Naive thymus-derived CD4-positive, alpha-beta T cell (primary cell): ENCODE data around the gene PLIN5. TPM values are rescaled to one million over a fixed set of nuclear protein-coding genes. Genes with fewer than 3 reads are reported as not detected.

Source experiments
- ATAC-seq: fragments of 150-1000 bp; cut with Tn5 transposase; 2 replicates; pipeline ENCODE4 v1.10.0; 2021; ENCODE audit warnings: mild to moderate bottlenecking, moderate library complexity
- CTCF ChIA-PET: fragments of 350-600 bp; sonication (Branson Sonifier 250); formaldehyde crosslinking; loops from one replicate; lab custom pipeline; 2021; ENCODE audit warnings: antibody characterized with exemption; lab: Charles Lee
- POLR2A ChIA-PET: fragments of 350-600 bp; sonication (Branson Sonifier 250); formaldehyde crosslinking; loops from one replicate; lab custom pipeline; 2021; ENCODE audit warnings: antibody characterized with exemption, inconsistent platforms; lab: Charles Lee
- DNase-seq, 9 donors: peaks; one replicate each; pipeline versions ENCODE4 v3.0.0 to v3.0.0-alpha.2; 2020 to 2022; ENCODE audit warnings: mixed read lengths in 1 of 9
- H3K27ac ChIP-seq: one replicate; pipeline ENCODE4 v1.7.0; 2013; ENCODE audit warnings: mild to moderate bottlenecking, low read depth, low read length, moderate library complexity
- H3K27me3 ChIP-seq, 2 donors: one replicate each; pipeline ENCODE4 v1.7.0; 2013; ENCODE audit warnings: low read length in 2 of 2, mild to moderate bottlenecking in 2 of 2, moderate library complexity in 2 of 2; ENCODE audit not compliant: control insufficient read depth in 2 of 2, insufficient read depth in 2 of 2
- H3K36me3 ChIP-seq, 3 experiments: 1 replicate in 2 of 3; 2 replicates in 1 of 3; pipeline ENCODE4 v1.7.0; 2013; ENCODE audit warnings: low read length in 3 of 3, mild to moderate bottlenecking in 3 of 3, moderate library complexity in 1 of 3; ENCODE audit not compliant: insufficient read depth in 3 of 3, control insufficient read depth in 2 of 3
- H3K4me1 ChIP-seq, 2 donors: one replicate each; pipeline ENCODE4 v1.7.0; 2013; ENCODE audit warnings: low read length in 2 of 2, mild to moderate bottlenecking in 2 of 2, moderate library complexity in 1 of 2; ENCODE audit not compliant: control insufficient read depth in 2 of 2, insufficient read depth in 2 of 2
- H3K4me3 ChIP-seq: 2 replicates; pipeline ENCODE4 v1.7.0; 2013; ENCODE audit warnings: mild to moderate bottlenecking, low read length
- H3K9me3 ChIP-seq, 3 experiments: 1 replicate in 2 of 3; 2 replicates in 1 of 3; pipeline ENCODE4 v1.7.0; 2013; ENCODE audit warnings: low read length in 3 of 3; ENCODE audit not compliant: control insufficient read depth in 2 of 3
- H3K27ac Mint-ChIP-seq, 9 donors: one replicate each; pipeline ENCODE4 v1.8.0; 2020 to 2022; ENCODE audit warnings: mixed read lengths in 9 of 9, mild to moderate bottlenecking in 8 of 9, moderate library complexity in 5 of 9, inconsistent platforms in 2 of 9
- H3K27me3 Mint-ChIP-seq, 5 donors: one replicate each; pipeline ENCODE4 v1.8.0; 2021 to 2022; ENCODE audit warnings: mixed read lengths in 5 of 5, mild to moderate bottlenecking in 1 of 5
- H3K36me3 Mint-ChIP-seq, 5 donors: one replicate each; pipeline ENCODE4 v1.8.0; 2020 to 2022; ENCODE audit warnings: mixed read lengths in 5 of 5, mild to moderate bottlenecking in 3 of 5, inconsistent platforms in 1 of 5
- H3K4me1 Mint-ChIP-seq, 7 donors: one replicate each; pipeline ENCODE4 v1.8.0; 2020 to 2022; ENCODE audit warnings: mixed read lengths in 7 of 7, mild to moderate bottlenecking in 3 of 7, inconsistent platforms in 1 of 7
- H3K4me3 Mint-ChIP-seq, 10 donors: one replicate each; pipeline ENCODE4 v1.8.0; 2020 to 2022; ENCODE audit warnings: mild to moderate bottlenecking in 10 of 10, mixed read lengths in 10 of 10, moderate library complexity in 6 of 10, inconsistent platforms in 2 of 10
- H3K9me3 Mint-ChIP-seq, 11 donors: one replicate each; pipeline ENCODE4 v1.8.0; 2020 to 2022; ENCODE audit warnings: mixed read lengths in 11 of 11, mild to moderate bottlenecking in 4 of 11, inconsistent platforms in 1 of 11, moderate library complexity in 1 of 11
- intact Hi-C, 2 donors: fragments of 100-400 bp; cut with micrococcal nuclease; formaldehyde crosslinking; loops; one replicate each; pipeline ENCODE4 v1.15.1; 2023
- polyA plus RNA-seq, 2 donors: library from polyadenylated mRNA; unstranded; fragments of 300-500 nt; fragmentation: Illumina TruSeq; gene quantifications; one replicate each; pipeline ENCODE4 v1.2.3, GENCODE V29; 2021
- total RNA-seq, 6 experiments: library from RNA in 5 of 6; stranded (reverse) in 5 of 6; gene quantifications; 1 replicate in 5 of 6; 2 replicates in 1 of 6; pipeline ENCODE4 v1.2.3 and lab custom pipeline; 2021 to 2026

The PLIN5 gene
- total RNA-seq (1 to 10 TPM in 3 of 5 experiments, under 1 TPM in 1, not detected in 1; 0.24 to 1.9 (median 1.8) TPM), polyA plus RNA-seq (under 1 TPM; 0.34 to 0.55 TPM), total RNA-seq (lab: John Stamatoyannopoulos, UW) (not detected)

GRCh38 chr19:4534836-4535658, at the start of gene PLIN5:
TSS of gene PLIN5 (minus strand) at chr19:4535224. CDS start at chr19:4534074, 1,150 bp downstream.
- Mint-ChIP-seq H3K4me3 (peak within 1 kb of the TSS in 4 of 10 donors; percentile 23 to 65 (median 54)), H3K27me3 (peaks cover 3 to 34% (median 21%) of the 10 kb centered on the region in 5 donors), H3K36me3 (peaks cover 0 to 4% (median 0%) of the 10 kb centered on the region in 5 donors), H3K27ac (no peak within 1 kb of the TSS), H3K4me1 (peaks cover 0 to 12% (median 8%) of the 10 kb centered on the region in 7 donors), H3K9me3 (peaks cover 0 to under 1% (median 0%) of the 10 kb centered on the region in 11 donors)
- intact Hi-C loops: no loop called here
- peak in 5 of 9 donors; percentile 15 to 33 (median 23) for DNase-seq
- POLR2A ChIA-PET: no interaction called here
- Histone ChIP-seq H3K9me3 (no peaks in the 10 kb centered on the region), H3K4me3 (no peak within 1 kb of the TSS), H3K27me3 (peaks cover 0 to 4% of the 10 kb centered on the region in 2 donors), H3K36me3 (no peaks in the 10 kb centered on the region), H3K4me1 (no peaks in the 10 kb centered on the region), H3K27ac (no peak within 1 kb of the TSS)
- peak; percentile 67 for ATAC-seq
- CTCF ChIA-PET: interaction anchor here (0.6 kb wide), 1 partner anchor 992 kb away, joined by 3 read pairs; no protein-coding TSS in a partner anchor

- ChIA-PET POLR2A (no interaction called here), CTCF (interaction anchor here (0.6 to 1.9 kb wide), 2 partner anchors 8 to 334 kb away, joined by 3 to 5 read pairs; no protein-coding TSS in a partner anchor)
- H3K4me3 ChIP-seq: no peak overlapping the region
- Mint-ChIP-seq H3K4me3 (peak overlapping the region in 2 of 10 donors; percentile 32 to 65), H3K4me1 (peaks cover 3 to 19% (median 9%) of the 10 kb centered on the region in 7 donors), H3K27me3 (peaks cover 43 to 59% (median 48%) of the 10 kb centered on the region in 5 donors), H3K36me3 (peaks cover 0 to 2% (median 0%) of the 10 kb centered on the region in 5 donors), H3K9me3 (no peaks in the 10 kb centered on the region), H3K27ac (no peak overlapping the region)
- no peaks in the 10 kb centered on the region for H3K4me1 ChIP-seq
- H3K27ac ChIP-seq: no peak overlapping the region
- H3K9me3 ChIP-seq: no peaks in the 10 kb centered on the region
- ATAC-seq: no peak
- intact Hi-C loops: no loop called here
- peaks cover 5 to 13% of the 10 kb centered on the region in 2 donors for H3K27me3 ChIP-seq
- DNase-seq: peak in 1 of 9 donors; percentile 55
- H3K36me3 ChIP-seq: no peaks in the 10 kb centered on the region
Observed at GRCh38 chr19:4583961-4584669, 49.1 kb upstream of the PLIN5 start.

GRCh38 chr19:4582980-4583842, 48.2 kb upstream of the PLIN5 start:
- H3K9me3 ChIP-seq: no peaks in the 10 kb centered on the region
- CTCF ChIA-PET: no interaction called here
- no peak overlapping the region for H3K4me3 ChIP-seq
- no peaks in the 10 kb centered on the region for H3K36me3 ChIP-seq
- POLR2A ChIA-PET: no interaction called here
- no peaks in the 10 kb centered on the region for H3K4me1 ChIP-seq
- intact Hi-C loops: no loop called here
- DNase-seq (no peak), ATAC-seq (no peak)
- peaks cover 3 to 19% (median 9%) of the 10 kb centered on the region in 7 donors for H3K4me1 Mint-ChIP-seq
- peaks cover 0 to 4% (median 0%) of the 10 kb centered on the region in 11 donors for H3K9me3 Mint-ChIP-seq
- peak overlapping the region in 6 of 10 donors; percentile 10 to 68 (median 33) for H3K4me3 Mint-ChIP-seq
- H3K27me3 ChIP-seq: peaks cover 5 to 13% of the 10 kb centered on the region in 2 donors
- H3K27me3 Mint-ChIP-seq: peaks cover 49 to 64% (median 56%) of the 10 kb centered on the region in 5 donors
- H3K27ac Mint-ChIP-seq: no peak overlapping the region
- H3K36me3 Mint-ChIP-seq: peaks cover 0 to 6% (median 0%) of the 10 kb centered on the region in 5 donors
- H3K27ac ChIP-seq: no peak overlapping the region

GRCh38 chr19:4581666-4582553, 46.9 kb upstream of the PLIN5 start:
- CTCF ChIA-PET: no interaction called here
- ATAC-seq: no peak
- H3K4me3 ChIP-seq: no peak overlapping the region
- POLR2A ChIA-PET: no interaction called here
- DNase-seq: peak in 1 of 9 donors; percentile 37
- peak overlapping the region in 2 of 9 donors; percentile 22 to 67 for H3K27ac Mint-ChIP-seq
- H3K9me3 ChIP-seq: no peaks in the 10 kb centered on the region
- H3K36me3 ChIP-seq: no peaks in the 10 kb centered on the region
- peaks cover 0 to 4% (median 0%) of the 10 kb centered on the region in 11 donors for H3K9me3 Mint-ChIP-seq
- intact Hi-C loops: no loop called here
- H3K27me3 Mint-ChIP-seq: peaks cover 46 to 58% (median 56%) of the 10 kb centered on the region in 5 donors
- no peaks in the 10 kb centered on the region for H3K4me1 ChIP-seq
- H3K4me3 Mint-ChIP-seq: peak overlapping the region; percentile 18 to 78 (median 63)
- H3K4me1 Mint-ChIP-seq: peaks cover 3 to 19% (median 9%) of the 10 kb centered on the region in 7 donors
- H3K36me3 Mint-ChIP-seq: peaks cover 0 to 6% (median 0%) of the 10 kb centered on the region in 5 donors
- H3K27me3 ChIP-seq: peaks cover 5 to 13% of the 10 kb centered on the region in 2 donors
- H3K27ac ChIP-seq: no peak overlapping the region

GRCh38 chr19:4580961-4581665, 46.1 kb upstream of the PLIN5 start:
- ATAC-seq (no peak), DNase-seq (no peak)
- Histone ChIP-seq H3K27me3 (peaks cover 5 to 13% of the 10 kb centered on the region in 2 donors), H3K9me3 (no peaks in the 10 kb centered on the region), H3K27ac (no peak overlapping the region), H3K4me3 (no peak overlapping the region), H3K36me3 (no peaks in the 10 kb centered on the region), H3K4me1 (no peaks in the 10 kb centered on the region)
- ChIA-PET CTCF (no interaction called here), POLR2A (no interaction called here)
- Mint-ChIP-seq H3K9me3 (peaks cover 0 to 4% (median 0%) of the 10 kb centered on the region in 11 donors), H3K36me3 (peaks cover 0 to 6% (median 0%) of the 10 kb centered on the region in 5 donors), H3K4me3 (peak overlapping the region in 7 of 10 donors; percentile 13 to 79 (median 49)), H3K27me3 (peaks cover 50 to 61% (median 60%) of the 10 kb centered on the region in 5 donors), H3K4me1 (peaks cover 3 to 19% (median 9%) of the 10 kb centered on the region in 7 donors), H3K27ac (no peak overlapping the region)
- intact Hi-C loops: no loop called here
